ENCODE data around the gene FAM171A1.
"Not testable (repeated sequence)": the region's sequence is repeated elsewhere in the genome, so short reads cannot be mapped to it uniquely, and the experiment has no call there.

FAM171A1 gene

GRCh38 chr10:15395935-15396334, 24.8 kb upstream of the FAM171A1 start:
- Histone ChIP-seq H3K36me3 (ENCODE audit: control insufficient read depth, insufficient read depth, low read length, severe bottlenecking) (no peaks in the 10 kb centered on the region), H3K9ac (ENCODE audit: low read length) (no peak overlapping the region), H3K27me3 (replicated peaks; ENCODE audit: control insufficient read depth, insufficient read depth, low read length) (peaks cover 21% of the 10 kb centered on the region), H3K9me3 (ENCODE audit: control insufficient read depth, low read length) (peaks cover 1% of the 10 kb centered on the region), H3K4me1 (ENCODE audit: control insufficient read depth, insufficient read depth, low read length) (peaks cover 4% of the 10 kb centered on the region), H3K4me3 (ENCODE audit: low read length) (no peak overlapping the region)
- no peak for DNase-seq (ENCODE audit: low read depth)

GRCh38 chr10:15393139-15393825, 22.2 kb upstream of the FAM171A1 start:
- Histone ChIP-seq H3K9me3 (ENCODE audit: control insufficient read depth, low read length) (no peaks in the 10 kb centered on the region), H3K9ac (ENCODE audit: low read length) (no peak overlapping the region), H3K4me3 (ENCODE audit: low read length) (no peak overlapping the region), H3K4me1 (ENCODE audit: control insufficient read depth, insufficient read depth, low read length) (peaks cover 4% of the 10 kb centered on the region), H3K27me3 (replicated peaks; ENCODE audit: control insufficient read depth, insufficient read depth, low read length) (peaks cover 30% of the 10 kb centered on the region), H3K36me3 (ENCODE audit: control insufficient read depth, insufficient read depth, low read length, severe bottlenecking) (no peaks in the 10 kb centered on the region)
- DNase-seq (ENCODE audit: low read depth), result no peak

- no peaks in the 10 kb centered on the region for H3K9me3 ChIP-seq (ENCODE audit: control insufficient read depth, low read length)
- peaks cover 4% of the 10 kb centered on the region for H3K4me1 ChIP-seq (ENCODE audit: control insufficient read depth, insufficient read depth, low read length)
- no peak for DNase-seq (ENCODE audit: low read depth)
- no peak overlapping the region for H3K9ac ChIP-seq (ENCODE audit: low read length)
- H3K4me3 ChIP-seq (ENCODE audit: low read length), result no peak overlapping the region
- peaks cover 34% of the 10 kb centered on the region for H3K27me3 ChIP-seq (replicated peaks; ENCODE audit: control insufficient read depth, insufficient read depth, low read length)
- H3K36me3 ChIP-seq (ENCODE audit: control insufficient read depth, insufficient read depth, low read length, severe bottlenecking), result no peaks in the 10 kb centered on the region
These were observed 20.4 kb upstream of the FAM171A1 start for GRCh38 chr10:15391491-15391890.

- H3K36me3 ChIP-seq (ENCODE audit: control insufficient read depth, insufficient read depth, low read length, severe bottlenecking); H3K4me1 ChIP-seq (ENCODE audit: control insufficient read depth, insufficient read depth, low read length); H3K9ac ChIP-seq (ENCODE audit: low read length); H3K4me3 ChIP-seq (ENCODE audit: low read length); DNase-seq (ENCODE audit: low read depth); H3K9me3 ChIP-seq (ENCODE audit: control insufficient read depth, low read length): not testable (repeated sequence)
- peaks cover 39% of the 10 kb centered on the region for H3K27me3 ChIP-seq (replicated peaks; ENCODE audit: control insufficient read depth, insufficient read depth, low read length)
These were observed 17.1 kb upstream of the FAM171A1 start for GRCh38 chr10:15388172-15388571.

GRCh38 chr10:15387021-15387420, 15.9 kb upstream of the FAM171A1 start:
- Histone ChIP-seq H3K9me3 (ENCODE audit: control insufficient read depth, low read length) (no peaks in the 10 kb centered on the region), H3K4me3 (ENCODE audit: low read length) (no peak overlapping the region), H3K4me1 (ENCODE audit: control insufficient read depth, insufficient read depth, low read length) (no peaks in the 10 kb centered on the region), H3K9ac (ENCODE audit: low read length) (no peak overlapping the region), H3K27me3 (replicated peaks; ENCODE audit: control insufficient read depth, insufficient read depth, low read length) (peaks cover 35% of the 10 kb centered on the region), H3K36me3 (ENCODE audit: control insufficient read depth, insufficient read depth, low read length, severe bottlenecking) (no peaks in the 10 kb centered on the region)
- DNase-seq (ENCODE audit: low read depth), result no peak

GRCh38 chr10:15385552-15386455, 14.7 kb upstream of the FAM171A1 start:
- no peaks in the 10 kb centered on the region for H3K9me3 ChIP-seq (ENCODE audit: control insufficient read depth, low read length)
- no peaks in the 10 kb centered on the region for H3K4me1 ChIP-seq (ENCODE audit: control insufficient read depth, insufficient read depth, low read length)
- peaks cover 34% of the 10 kb centered on the region for H3K27me3 ChIP-seq (replicated peaks; ENCODE audit: control insufficient read depth, insufficient read depth, low read length)
- H3K36me3 ChIP-seq (ENCODE audit: control insufficient read depth, insufficient read depth, low read length, severe bottlenecking), result no peaks in the 10 kb centered on the region
- H3K9ac ChIP-seq (ENCODE audit: low read length), result no peak overlapping the region
- H3K4me3 ChIP-seq (ENCODE audit: low read length), result no peak overlapping the region
- DNase-seq (ENCODE audit: low read depth), result no peak

- Histone ChIP-seq H3K4me3 (ENCODE audit: low read length) (no peak overlapping the region), H3K4me1 (ENCODE audit: control insufficient read depth, insufficient read depth, low read length) (no peaks in the 10 kb centered on the region), H3K36me3 (ENCODE audit: control insufficient read depth, insufficient read depth, low read length, severe bottlenecking) (no peaks in the 10 kb centered on the region), H3K9me3 (ENCODE audit: control insufficient read depth, low read length) (no peaks in the 10 kb centered on the region), H3K27me3 (replicated peaks; ENCODE audit: control insufficient read depth, insufficient read depth, low read length) (peaks cover 26% of the 10 kb centered on the region), H3K9ac (ENCODE audit: low read length) (no peak overlapping the region)
- DNase-seq (ENCODE audit: low read depth), result no peak
These were observed 10.3 kb upstream of the FAM171A1 start for GRCh38 chr10:15381420-15381819.

GRCh38 chr10:15379078-15379477, 8.0 kb upstream of the FAM171A1 start:
- Histone ChIP-seq H3K27me3 (replicated peaks; ENCODE audit: control insufficient read depth, insufficient read depth, low read length) (peaks cover 15% of the 10 kb centered on the region), H3K9me3 (ENCODE audit: control insufficient read depth, low read length) (no peaks in the 10 kb centered on the region), H3K4me3 (ENCODE audit: low read length) (no peak overlapping the region), H3K4me1 (ENCODE audit: control insufficient read depth, insufficient read depth, low read length) (peaks cover 4% of the 10 kb centered on the region), H3K9ac (ENCODE audit: low read length) (no peak overlapping the region), H3K36me3 (ENCODE audit: control insufficient read depth, insufficient read depth, low read length, severe bottlenecking) (no peaks in the 10 kb centered on the region)
- no peak for DNase-seq (ENCODE audit: low read depth)

GRCh38 chr10:15378569-15378968, 7.5 kb upstream of the FAM171A1 start:
- Histone ChIP-seq H3K27me3 (replicated peaks; ENCODE audit: control insufficient read depth, insufficient read depth, low read length) (peaks cover 15% of the 10 kb centered on the region), H3K9ac (ENCODE audit: low read length) (no peak overlapping the region), H3K36me3 (ENCODE audit: control insufficient read depth, insufficient read depth, low read length, severe bottlenecking) (no peaks in the 10 kb centered on the region), H3K9me3 (ENCODE audit: control insufficient read depth, low read length) (no peaks in the 10 kb centered on the region), H3K4me1 (ENCODE audit: control insufficient read depth, insufficient read depth, low read length) (peaks cover 4% of the 10 kb centered on the region), H3K4me3 (ENCODE audit: low read length) (no peak overlapping the region)
- no peak for DNase-seq (ENCODE audit: low read depth)

- no peaks in the 10 kb centered on the region for H3K36me3 ChIP-seq (ENCODE audit: control insufficient read depth, insufficient read depth, low read length, severe bottlenecking)
- H3K9me3 ChIP-seq (ENCODE audit: control insufficient read depth, low read length), result no peaks in the 10 kb centered on the region
- peaks cover 4% of the 10 kb centered on the region for H3K27me3 ChIP-seq (replicated peaks; ENCODE audit: control insufficient read depth, insufficient read depth, low read length)
- no peak overlapping the region for H3K4me3 ChIP-seq (ENCODE audit: low read length)
- H3K4me1 ChIP-seq (ENCODE audit: control insufficient read depth, insufficient read depth, low read length), result peaks cover 8% of the 10 kb centered on the region
- H3K9ac ChIP-seq (ENCODE audit: low read length), result no peak overlapping the region
- no peak for DNase-seq (ENCODE audit: low read depth)
These were observed 3.5 kb upstream of the FAM171A1 start for GRCh38 chr10:15374566-15374965.

- no peak for DNase-seq (ENCODE audit: low read depth)
- Histone ChIP-seq H3K4me3 (ENCODE audit: low read length) (no peak overlapping the region), H3K9me3 (ENCODE audit: control insufficient read depth, low read length) (no peaks in the 10 kb centered on the region), H3K27me3 (replicated peaks; ENCODE audit: control insufficient read depth, insufficient read depth, low read length) (peaks cover 4% of the 10 kb centered on the region), H3K4me1 (ENCODE audit: control insufficient read depth, insufficient read depth, low read length) (peaks cover 12% of the 10 kb centered on the region), H3K9ac (ENCODE audit: low read length) (no peak overlapping the region), H3K36me3 (ENCODE audit: control insufficient read depth, insufficient read depth, low read length, severe bottlenecking) (no peaks in the 10 kb centered on the region)
These were observed 3.1 kb upstream of the FAM171A1 start for GRCh38 chr10:15374156-15374555.
